Left renal pelvis (tissue), 4 donors: ENCODE data around the gene PTPRG. TPM values are rescaled to one million over a fixed set of nuclear protein-coding genes. Genes with fewer than 3 reads are reported as not detected.

Experiments used
- DNase-seq, 4 donors: peaks; one replicate each; pipeline ENCODE4 v3.0.0-alpha.2; 2013; ENCODE audit warnings: low read depth in 4 of 4, low spot score in 3 of 4
- polyA plus RNA-seq, 4 donors: library from polyadenylated mRNA; unstranded; fragments of 120-200 nt; gene quantifications; one replicate each; pipeline ENCODE4 v1.2.1, GENCODE V29; 2013; ENCODE audit not compliant: insufficient read length in 4 of 4

Gene PTPRG
- polyA plus RNA-seq, 4 donors, result 42.4 to 90.2 (median 79.5) TPM

DNA sequence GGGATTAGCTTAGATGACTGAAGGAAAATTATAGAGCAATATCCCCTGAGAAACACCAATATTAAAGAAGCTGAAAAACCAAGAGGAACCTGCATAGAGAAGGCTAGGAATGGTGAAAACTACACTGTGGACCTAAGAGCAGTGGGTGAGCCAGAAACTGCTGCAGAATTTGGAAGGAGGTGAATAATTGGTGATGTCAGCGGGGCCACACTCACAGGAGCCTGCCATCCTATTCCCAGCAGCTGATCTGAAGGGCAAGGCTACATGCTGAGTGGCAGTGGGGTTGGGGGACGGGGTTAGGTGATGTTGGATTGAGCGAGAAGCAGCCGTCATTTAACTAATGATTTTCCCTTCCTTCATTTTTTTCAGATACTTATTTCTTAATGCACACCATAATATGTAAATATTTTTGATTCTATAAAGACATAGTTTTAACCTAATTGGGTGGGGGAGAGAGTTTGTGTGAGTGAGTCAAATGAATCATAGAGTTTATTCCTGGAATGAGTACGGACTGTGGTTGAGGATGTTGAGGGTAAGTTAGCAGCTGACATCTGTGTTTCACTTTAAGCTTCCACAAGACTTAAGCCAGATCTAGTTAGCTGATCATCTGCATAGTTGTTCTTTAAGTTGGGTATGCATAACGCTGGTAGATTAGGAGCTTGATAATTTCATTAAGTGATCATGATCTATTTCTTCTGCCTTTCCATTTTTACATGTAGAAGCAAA is 222.8 kb downstream of the PTPRG start:
- no peak for DNase-seq

DNA sequence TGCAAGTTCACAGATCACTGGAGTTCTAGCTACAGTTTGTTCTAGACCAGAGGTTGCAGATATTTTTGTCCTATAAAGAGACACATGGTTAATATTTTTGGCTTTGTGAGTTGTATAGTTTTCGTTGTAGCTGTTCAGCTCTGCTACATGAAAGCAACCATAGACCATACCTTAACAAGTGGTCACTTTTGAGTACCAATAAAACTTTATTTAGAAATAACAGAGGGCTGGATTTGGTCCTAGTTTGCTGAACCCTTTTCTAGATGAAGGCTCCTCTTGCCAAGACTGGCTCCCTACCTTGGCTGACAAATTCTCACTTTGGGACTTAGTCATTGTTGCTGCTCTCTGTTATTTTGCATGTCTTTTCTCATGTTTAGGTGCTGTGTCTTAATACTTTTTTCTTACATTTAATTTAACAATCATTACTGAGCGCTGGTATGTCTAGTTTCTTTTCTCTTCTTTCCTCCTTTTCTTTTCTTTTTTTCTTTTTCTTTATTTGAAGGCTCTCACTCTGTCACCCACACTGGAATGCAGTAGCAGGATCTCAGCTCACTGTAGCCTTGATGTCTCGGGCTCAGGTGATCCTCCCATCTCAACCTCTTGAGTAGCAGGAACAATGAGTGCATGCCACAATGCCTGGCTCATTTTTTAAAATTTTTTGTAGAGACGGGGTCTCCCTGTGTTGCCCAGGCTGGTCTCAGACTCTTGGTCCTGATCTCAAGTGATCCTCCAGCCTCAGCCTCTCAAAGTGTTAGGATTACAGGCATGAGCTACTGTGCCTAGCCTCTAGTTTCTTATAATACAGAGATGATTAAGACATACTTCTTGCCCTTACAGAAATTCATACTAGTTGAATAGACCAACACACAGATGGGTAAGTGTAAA is 227.5 kb downstream of the PTPRG start:
- DNase-seq, result no peak

DNA sequence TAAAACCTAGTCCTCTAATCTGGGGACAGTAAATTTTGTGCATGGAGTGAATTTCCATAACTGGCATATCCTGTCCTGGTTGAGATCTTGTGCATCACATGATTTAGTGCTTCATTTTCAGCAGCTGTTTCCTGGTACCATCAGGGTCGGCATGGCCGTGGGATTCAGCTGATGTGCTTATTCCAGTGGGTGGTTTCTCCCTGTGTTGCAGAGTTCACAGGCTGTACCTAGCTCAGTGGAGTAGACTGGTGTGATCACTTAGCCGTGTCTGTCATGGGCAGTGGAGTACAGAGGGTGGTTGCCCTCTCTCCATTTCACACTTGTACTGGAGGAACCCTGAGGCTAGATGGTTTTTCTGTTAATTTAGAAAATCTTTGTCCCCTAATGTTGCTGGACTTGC is 228.5 kb downstream of the PTPRG start:
- peak in 1 of 4 donors; percentile 30 for DNase-seq

DNA sequence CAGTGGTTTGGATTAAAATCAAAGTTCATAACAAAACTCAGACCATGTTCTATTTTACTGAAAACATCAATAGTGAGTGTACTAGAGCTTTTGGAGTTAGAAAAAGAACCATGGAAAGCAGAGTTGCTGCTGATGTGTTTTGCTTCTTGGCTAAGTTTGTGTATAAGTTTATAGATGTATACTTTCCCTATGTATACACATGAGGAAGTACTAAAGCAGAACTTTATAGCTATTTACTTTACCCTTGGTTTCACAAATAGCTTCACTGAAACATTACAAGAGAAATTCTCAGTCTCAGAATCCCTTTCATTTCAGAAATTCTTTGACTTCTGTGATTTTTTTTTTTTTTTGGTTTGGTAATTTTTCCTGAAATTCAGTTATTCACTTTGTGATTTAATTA is 229.0 kb downstream of the PTPRG start:
- no peak for DNase-seq

DNA sequence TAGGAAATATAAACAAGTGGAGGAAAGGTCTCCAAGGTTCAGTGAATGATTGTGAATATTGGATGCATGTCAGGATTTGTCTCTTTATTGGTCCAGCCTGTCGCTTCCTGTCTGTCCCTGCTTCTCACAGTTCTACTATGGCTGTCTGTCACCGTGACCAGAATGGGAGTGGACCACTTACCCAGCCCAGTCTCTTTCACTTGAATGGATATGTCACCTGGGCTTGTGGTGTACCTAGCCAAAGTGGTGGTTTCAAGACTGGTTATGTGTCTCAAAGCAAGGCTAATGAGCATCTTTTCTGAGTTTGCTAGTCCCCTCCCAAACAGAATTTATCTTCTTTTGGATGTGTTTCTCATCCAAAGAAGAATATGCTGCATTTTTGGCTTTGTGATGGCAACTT is 231.7 kb downstream of the PTPRG start:
- DNase-seq, result no peak

DNA sequence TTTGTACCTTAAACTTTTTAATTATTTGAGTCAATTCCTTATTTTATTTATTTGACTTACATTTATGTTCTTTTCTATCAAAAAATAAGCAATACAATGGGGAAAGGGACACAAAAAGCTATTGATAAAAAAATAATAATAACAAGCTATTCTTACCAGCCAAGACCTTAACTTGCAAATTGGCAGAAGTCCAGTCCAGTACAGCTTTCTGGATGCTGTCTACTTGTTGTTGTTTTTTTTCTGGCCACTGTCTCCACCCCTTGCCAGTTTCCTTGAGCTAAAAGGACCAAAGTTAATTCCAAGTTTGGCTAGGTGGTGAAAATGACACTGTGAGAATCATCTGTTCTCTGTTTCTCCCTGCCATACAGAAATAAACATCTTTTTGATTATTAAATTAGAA is 232.2 kb downstream of the PTPRG start:
- DNase-seq, result no peak

DNA sequence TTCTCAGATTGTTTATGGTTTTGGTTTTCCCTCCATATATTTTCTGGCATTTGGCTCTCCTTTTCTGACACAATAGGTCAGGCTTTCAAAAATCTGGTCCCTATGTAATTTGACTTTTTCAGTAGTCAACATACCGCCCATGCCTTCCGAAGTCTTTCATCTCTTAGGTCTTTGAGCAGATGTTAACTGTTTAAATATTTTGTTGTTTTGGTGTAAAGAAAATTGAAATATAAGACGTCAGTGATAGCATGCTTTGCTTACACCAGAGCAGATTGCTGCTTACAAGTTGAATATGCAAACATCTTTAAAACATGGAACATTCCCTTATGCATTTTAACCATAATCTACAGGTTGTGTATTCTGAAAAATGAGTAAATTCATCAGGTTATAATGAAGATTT is 233.0 kb downstream of the PTPRG start:
- DNase-seq, result no peak

DNA sequence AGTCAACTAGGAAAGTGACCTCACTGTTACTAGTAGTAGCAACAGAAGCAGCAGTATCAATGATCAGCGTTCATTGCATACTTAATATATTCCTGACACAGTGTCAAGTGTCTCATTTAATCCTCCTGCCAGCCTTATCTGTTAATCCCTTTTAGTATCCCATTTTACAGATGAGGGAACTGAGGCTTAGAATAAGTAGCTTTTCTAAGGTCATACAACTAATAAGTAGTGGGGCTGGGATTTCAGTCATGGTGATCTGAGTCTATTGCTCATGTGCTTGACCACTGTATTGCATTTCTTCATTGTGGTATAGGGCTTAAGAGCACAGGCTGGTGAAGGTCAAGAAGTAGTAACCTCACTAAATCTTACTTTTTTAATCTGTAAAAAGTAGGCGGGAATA is 233.6 kb downstream of the PTPRG start:
- DNase-seq, result no peak

DNA sequence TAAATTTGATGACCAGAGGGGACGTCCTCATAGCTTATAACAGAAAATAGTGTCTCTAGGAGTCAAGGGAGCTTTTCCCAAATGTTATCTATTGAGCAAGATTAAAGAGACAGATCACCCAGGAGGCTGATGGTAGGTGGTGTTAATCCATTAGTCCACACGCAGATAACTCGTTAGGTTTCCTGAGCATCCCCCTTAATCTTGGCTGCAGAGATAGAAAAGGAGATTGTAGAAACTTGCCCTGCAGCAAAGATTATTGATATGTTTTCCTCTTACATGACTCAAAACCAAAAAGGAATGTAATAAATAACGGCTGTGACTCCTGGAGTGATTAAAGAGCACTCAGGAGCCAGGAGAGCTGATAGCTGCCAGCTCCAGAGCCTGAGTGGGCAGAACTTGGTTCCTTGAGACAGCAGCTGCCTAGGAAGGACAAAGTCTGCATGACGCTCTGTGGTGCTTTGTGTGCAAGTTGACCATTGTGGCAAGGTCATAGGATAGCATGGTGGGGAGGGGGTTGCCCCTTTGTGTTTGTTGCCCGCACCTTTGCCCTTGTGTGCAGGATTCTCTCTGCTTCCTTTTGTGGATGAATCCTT is 234.8 kb downstream of the PTPRG start:
- DNase-seq, result no peak

DNA sequence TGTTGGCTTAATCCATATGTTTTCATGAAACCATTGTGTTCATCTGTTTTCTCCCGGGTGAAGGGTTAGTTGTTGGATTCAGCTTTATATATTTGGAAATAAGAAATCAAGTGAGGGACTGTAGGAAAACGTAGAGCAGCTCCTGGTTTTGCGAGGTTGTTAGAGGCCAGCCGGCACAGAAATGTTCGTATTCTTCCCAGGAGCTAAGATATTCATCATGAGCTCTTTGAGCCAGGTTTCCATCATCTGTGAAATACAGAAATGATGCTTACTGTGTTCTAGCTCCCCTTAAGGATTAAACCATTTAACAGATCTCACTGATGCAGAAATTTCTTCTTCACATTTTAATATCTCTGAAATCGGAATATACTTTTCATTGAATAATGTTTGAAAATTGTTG is 235.5 kb downstream of the PTPRG start:
- DNase-seq, result no peak

DNA sequence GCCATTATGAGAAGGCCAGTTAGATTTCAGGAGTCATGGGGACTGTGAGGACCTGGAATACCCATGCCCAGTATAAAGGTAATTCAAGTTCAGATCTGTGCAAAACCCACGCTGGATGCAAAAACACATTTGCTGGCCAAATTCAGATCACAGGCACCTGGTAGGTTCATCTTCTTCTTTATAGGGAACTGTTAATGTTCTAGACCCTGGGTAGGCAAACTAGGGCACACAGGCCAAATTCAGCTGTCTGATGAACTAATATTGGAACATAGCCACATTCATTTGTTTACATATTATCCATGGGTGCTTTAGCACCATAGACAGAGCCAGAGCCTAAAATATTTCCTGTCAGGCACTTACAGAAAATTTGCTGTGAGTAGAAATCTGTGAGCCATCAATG is 241.4 kb downstream of the PTPRG start:
- DNase-seq, result no peak

DNA sequence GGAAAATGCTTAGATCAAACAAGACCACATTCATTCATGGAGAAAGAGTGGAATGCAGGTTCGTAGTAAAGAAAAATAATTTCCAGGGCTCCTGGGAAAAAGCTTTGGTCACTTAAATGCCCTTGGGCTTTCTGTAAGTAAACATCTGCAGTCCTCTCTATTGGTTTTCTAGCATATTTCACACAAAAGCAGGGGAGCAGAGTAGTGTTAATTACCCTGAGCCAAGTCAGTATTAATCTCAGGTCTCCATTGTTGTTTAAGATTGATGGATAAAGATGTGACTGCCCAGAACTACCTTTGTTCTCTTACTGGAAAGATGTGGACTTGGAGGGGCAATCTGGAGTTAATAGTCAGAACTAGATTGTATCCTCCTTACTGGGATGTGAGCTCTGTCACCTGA is 242.6 kb downstream of the PTPRG start:
- DNase-seq, result no peak

DNA sequence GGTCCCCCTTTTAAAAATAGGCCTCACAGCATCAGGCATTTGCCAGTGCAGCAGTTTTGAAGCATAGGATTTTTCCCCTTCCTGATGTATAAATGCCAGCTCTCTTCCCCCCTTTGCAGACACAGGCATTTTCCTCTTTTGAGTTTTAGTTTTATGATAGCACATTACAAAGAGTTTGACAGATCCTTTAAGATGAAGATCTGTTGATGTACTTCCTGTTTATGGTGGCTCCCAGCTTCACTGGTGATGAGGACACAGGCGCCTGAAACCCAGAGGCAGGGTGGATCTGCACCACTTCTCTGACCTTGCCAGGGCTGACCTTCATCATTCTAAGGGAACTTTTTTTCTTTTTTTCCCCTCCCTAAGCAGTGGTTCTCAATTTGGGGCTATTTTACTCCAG is 243.4 kb downstream of the PTPRG start:
- no peak for DNase-seq

DNA sequence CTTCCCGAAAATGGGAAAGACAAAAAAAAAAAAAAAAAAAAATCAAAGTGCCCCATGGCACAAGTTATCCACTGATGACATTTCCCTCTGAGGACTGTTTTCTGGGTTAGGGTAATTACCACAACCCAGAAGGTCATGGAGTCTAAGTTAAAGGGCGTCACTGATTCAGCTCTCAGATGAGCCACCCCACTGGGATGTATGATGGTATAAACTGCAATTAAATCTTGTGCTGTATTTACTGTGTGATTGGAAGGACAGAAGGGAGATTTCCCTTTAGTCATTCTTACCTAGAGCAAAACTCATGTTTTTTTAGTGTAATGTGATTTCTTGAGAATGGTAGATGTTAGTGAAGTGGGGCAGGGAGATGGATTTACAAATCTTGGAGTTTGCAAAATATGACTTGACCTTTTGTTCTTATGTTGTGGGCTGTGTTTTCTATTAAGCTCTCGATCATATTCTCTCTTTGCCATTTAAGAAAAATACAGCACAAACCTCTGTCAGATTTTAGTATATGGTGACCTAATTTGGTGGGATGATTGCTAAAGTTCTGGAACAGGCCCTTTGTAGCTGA is 244.2 kb downstream of the PTPRG start:
- DNase-seq, result no peak

DNA sequence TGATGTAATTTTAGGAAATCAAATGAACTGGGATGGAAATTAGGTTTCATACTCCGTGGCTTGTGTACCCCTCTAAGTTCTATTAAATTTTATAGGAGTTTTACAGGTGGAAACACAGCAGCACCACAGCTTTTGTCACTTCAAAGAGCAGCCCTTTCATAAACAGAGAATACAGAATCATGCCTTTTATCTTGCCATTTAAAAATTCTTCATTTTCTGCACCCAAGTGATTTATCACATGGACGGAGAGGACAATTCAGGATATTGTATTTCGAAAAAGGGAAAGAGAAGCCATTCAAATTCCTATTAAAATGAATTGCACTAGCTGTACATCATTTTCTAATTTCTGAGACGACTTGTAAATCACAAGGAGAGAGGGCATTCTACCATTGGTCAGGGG is 245.4 kb downstream of the PTPRG start:
- no peak for DNase-seq

DNA sequence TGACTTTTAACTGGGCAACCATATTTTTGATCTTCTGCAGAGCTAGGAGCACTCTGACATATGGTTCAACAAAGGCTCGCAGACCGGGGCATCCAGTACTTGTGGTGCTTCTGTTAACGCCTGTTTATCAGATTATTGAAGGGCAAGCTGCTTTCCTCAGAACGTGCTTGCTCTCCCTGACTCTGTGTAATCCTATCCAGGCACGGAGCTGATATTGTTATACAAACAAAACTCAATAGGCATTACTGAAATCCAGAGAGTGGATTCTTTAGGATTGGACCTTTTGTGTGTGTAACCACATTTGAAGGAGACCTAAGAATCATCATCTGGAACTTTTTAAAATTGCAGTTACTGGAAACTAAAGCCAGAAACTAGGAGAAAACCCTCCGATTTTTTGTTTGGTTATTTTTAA is 246.5 kb downstream of the PTPRG start:
- no peak for DNase-seq

DNA sequence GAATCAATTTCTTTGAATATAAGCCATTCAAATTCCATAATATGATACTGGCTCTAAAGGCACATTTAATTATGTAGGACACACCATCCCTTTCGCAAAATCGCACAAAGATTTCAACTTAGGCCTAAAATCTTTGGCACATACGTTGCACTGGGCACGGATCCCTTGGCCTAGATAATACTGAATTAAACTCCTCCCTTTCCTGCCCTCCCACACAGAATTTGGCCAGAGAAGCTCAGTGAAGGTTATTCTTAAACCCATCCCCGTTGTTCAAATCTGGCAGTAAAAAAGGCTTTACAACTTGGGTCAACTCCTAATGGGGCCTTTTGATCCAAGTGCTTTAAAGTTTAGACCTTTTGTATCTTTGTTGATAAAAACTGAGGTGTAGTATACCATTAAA is 247.2 kb downstream of the PTPRG start:
- DNase-seq, result no peak

DNA sequence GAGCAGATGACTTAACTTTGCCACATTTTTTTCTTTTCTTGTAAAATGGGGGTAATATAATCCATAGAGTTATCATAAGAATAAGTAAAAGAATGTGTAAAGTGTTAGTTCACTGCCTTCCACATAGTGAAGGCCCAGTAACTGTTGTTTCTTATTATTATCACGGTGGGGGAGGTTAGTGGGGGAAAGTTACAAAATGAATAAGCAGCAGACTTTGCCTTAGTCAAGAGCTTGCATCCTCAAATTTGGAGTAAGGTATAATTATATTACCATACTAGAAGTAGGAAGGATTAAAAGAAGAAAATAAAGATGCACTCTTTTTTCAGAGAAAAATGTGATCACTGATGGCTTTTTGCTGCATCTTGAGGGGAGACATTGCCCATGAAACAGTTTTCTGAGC is 247.6 kb downstream of the PTPRG start:
- no peak for DNase-seq

DNA sequence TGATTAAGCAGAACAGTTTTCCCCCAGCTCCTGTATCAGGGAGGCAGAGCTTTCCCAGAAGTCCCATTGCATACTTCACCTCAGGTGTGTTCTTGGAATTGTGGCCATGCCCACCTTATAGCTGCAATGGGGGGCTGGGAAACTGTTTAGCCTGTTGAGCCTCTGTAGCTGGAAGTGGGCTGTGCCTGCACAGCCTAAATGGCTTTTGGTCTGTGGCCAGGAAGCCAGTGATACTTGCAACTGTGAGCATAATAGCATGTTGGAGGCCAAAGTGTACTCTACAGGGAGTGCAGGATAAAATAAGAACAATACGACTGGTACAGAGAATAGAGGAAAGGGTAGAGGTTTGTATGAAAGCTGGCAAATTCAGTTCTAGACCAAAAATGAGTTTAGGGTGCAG is 248.5 kb downstream of the PTPRG start:
- peak in 1 of 4 donors; percentile 21 for DNase-seq

DNA sequence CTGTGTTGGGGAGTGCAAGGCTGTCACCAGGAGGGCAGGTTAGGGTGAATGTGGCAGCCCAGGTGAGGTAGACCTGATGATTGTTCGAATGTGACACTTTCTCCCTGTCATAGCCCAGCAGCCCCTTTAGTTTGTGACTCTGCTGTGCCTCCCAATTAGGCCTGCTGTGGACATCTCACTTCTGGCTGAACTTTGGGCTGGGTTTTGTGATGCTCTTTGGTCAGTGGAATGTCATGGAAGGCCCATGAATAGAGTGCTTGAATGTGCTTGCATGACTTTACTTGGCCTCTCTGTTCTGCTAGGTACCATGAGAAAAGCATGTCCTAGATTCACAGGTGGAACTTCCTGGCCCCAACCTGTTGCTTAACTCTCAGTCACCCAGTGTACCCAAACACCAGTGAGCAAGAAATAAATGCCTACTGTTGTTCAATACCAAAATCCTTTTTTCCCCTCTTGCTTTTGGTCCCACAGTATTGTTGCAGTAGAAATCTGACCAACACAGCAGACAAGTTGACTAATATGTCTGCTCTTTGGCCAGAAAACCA is 249.7 kb downstream of the PTPRG start:
- no peak for DNase-seq

DNA sequence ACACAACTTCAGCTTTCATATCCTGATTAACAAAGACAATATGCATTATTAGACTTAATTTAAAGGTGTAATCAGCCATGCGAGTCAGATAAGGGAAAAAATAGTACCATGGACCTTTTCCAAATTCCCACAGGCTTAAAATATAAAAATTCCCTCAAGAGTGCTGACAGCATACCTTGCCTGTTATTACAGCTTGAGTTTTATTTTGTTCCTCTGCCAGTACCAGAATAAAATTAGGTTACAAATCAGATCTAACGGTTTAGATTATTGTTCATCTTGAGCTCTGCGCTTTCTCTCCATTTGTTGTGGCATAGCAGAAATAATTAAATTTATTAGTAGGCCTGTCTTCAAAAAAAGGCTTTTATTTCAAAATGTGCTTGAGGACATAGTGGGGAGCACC is 250.3 kb downstream of the PTPRG start:
- DNase-seq, result no peak
